ENCODE results near the gene SUN2. TPM values are rescaled to one million over a fixed set of nuclear protein-coding genes. Genes with fewer than 3 reads are reported as not detected.

The SUN2 gene
- total and polyA plus RNA-seq, 10 of the 15 experiments (the other 5 are each of a cell fraction or from before 2014, with no cell fraction given): 0.18 to 107 (median 35.9) TPM

- Histone ChIP-seq H3K27ac (ENCODE audit: control insufficient read depth, insufficient read depth) (no peak overlapping the region), H3K4me3 (no peak overlapping the region), H3K36me3 (ENCODE audit: control insufficient read depth in 2 of 2, insufficient read depth in 2 of 2, low read length in 1 of 2) (peaks cover 26 to 32% of the 10 kb centered on the region in 2 experiments), H3K9ac (ENCODE audit: control insufficient read depth, insufficient read depth, low read length) (no peak overlapping the region), H3K4me2 (ENCODE audit: control insufficient read depth, insufficient read depth) (no peak overlapping the region), H3K4me1 (ENCODE audit: control insufficient read depth, insufficient read depth, low read length) (peaks cover 6% of the 10 kb centered on the region; the same call in 1 of the 2 replicates), H4K20me1 (ENCODE audit: control insufficient read depth, insufficient read depth) (peaks cover 17% of the 10 kb centered on the region), H3K27me3 (replicated peaks in 1 of 2; ENCODE audit: control insufficient read depth in 2 of 2, insufficient read depth in 2 of 2, low read length in 1 of 2) (no peaks in the 10 kb centered on the region), H3K79me2 (ENCODE audit: control insufficient read depth, insufficient read depth, low read length) (peaks cover 58% of the 10 kb centered on the region), H2AFZ (ENCODE audit: control insufficient read depth, low read depth, low read length) (no peak overlapping the region), H3K9me3 (replicated peaks; ENCODE audit: control insufficient read depth, insufficient read depth, low read length) (no peaks in the 10 kb centered on the region)
- ATAC-seq: no peak
- intact Hi-C loops (cut with micrococcal nuclease; ENCODE audit: unreplicated experiment) (no loop called here), in situ Hi-C loops (cut with MboI) (no loop called here)
- ChIA-PET POLR2A (interaction anchor here (1.0 kb wide), 1 partner anchor 15 kb away, joined by 5 read pairs; no protein-coding TSS in a partner anchor), CTCF (interaction anchor here (2.6 kb wide), 1 partner anchor 11 kb away, joined by 7 read pairs; no protein-coding TSS in a partner anchor), SMC1A (ENCODE audit: uncharacterized antibody, unreplicated experiment) (no interaction called here), RAD21 (ENCODE audit: unreplicated experiment) (interaction anchor here (0.8 to 1.2 kb wide), 2 partner anchors 8 to 14 kb away, joined by 3 read pairs; partner anchors contain the start of gene GTPBP1)
- DNase-seq (ENCODE audit: low read depth, low spot score): no peak
- FAIRE-seq: no peak
- WGBS (ENCODE audit: insufficient coverage, insufficient replicate concordance, low lambda C conversion rate, missing lambda C conversion rate): 91% methylated on average over 8 of the region's 8 CpGs
- BruUV-seq (replicated peaks): no TSS peak
- TF ChIP-seq CHD2 (IDR thresholded peaks at IDR 0.05; ENCODE audit: borderline replicate concordance, low read depth, low read length) (no peak), FOXK2 (IDR thresholded peaks at IDR 0.05) (no peak), CHD4 (IDR thresholded peaks at IDR 0.05) (no peak), TCF7 (IDR thresholded peaks at IDR 0.05; ENCODE audit: borderline replicate concordance) (no peak), MEF2B (IDR thresholded peaks at IDR 0.05; ENCODE audit: partially characterized antibody, poor library complexity, severe bottlenecking) (no peak), KAT2A (conservative IDR thresholded peaks at IDR 0.05; ENCODE audit: control insufficient read depth, low read depth, low read length) (no peak), SMARCA5 (IDR thresholded peaks at IDR 0.05) (no peak), EP300 (IDR thresholded peaks at IDR 0.05; ENCODE audit: borderline replicate concordance in 1 of 2, control insufficient read depth in 1 of 2, low read depth in 2 of 2, low read length in 2 of 2) (no peak), SREBF2 (IDR thresholded peaks at IDR 0.05; ENCODE audit: low read length) (no peak), STAT1 (conservative IDR thresholded peaks at IDR 0.05) (no peak), ZNF622 (IDR thresholded peaks at IDR 0.05) (no peak), RBBP5 (conservative IDR thresholded peaks at IDR 0.05) (no peak), RAD21 (IDR thresholded peaks at IDR 0.05; ENCODE audit: insufficient read depth, low read depth, low read length) (no peak), E2F8 (IDR thresholded peaks at IDR 0.05; ENCODE audit: low read depth, partially characterized antibody) (no peak)
- TF ChIP-seq, protein P1, sequence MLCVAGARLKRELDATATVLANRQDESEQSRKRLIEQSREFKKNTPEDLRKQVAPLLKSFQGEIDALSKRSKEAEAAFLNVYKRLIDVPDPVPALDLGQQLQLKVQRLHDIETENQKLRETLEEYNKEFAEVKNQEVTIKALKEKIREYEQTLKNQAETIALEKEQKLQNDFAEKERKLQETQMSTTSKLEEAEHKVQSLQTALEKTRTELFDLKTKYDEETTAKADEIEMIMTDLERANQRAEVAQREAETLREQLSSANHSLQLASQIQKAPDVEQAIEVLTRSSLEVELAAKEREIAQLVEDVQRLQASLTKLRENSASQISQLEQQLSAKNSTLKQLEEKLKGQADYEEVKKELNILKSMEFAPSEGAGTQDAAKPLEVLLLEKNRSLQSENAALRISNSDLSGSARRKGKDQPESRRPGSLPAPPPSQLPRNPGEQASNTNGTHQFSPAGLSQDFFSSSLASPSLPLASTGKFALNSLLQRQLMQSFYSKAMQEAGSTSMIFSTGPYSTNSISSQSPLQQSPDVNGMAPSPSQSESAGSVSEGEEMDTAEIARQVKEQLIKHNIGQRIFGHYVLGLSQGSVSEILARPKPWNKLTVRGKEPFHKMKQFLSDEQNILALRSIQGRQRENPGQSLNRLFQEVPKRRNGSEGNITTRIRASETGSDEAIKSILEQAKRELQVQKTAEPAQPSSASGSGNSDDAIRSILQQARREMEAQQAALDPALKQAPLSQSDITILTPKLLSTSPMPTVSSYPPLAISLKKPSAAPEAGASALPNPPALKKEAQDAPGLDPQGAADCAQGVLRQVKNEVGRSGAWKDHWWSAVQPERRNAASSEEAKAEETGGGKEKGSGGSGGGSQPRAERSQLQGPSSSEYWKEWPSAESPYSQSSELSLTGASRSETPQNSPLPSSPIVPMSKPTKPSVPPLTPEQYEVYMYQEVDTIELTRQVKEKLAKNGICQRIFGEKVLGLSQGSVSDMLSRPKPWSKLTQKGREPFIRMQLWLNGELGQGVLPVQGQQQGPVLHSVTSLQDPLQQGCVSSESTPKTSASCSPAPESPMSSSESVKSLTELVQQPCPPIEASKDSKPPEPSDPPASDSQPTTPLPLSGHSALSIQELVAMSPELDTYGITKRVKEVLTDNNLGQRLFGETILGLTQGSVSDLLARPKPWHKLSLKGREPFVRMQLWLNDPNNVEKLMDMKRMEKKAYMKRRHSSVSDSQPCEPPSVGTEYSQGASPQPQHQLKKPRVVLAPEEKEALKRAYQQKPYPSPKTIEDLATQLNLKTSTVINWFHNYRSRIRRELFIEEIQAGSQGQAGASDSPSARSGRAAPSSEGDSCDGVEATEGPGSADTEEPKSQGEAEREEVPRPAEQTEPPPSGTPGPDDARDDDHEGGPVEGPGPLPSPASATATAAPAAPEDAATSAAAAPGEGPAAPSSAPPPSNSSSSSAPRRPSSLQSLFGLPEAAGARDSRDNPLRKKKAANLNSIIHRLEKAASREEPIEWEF (IDR thresholded peaks at IDR 0.05; ENCODE audit: insufficient replicate concordance, low read depth, low read length): no peak
- TF ChIP-seq, protein P2, sequence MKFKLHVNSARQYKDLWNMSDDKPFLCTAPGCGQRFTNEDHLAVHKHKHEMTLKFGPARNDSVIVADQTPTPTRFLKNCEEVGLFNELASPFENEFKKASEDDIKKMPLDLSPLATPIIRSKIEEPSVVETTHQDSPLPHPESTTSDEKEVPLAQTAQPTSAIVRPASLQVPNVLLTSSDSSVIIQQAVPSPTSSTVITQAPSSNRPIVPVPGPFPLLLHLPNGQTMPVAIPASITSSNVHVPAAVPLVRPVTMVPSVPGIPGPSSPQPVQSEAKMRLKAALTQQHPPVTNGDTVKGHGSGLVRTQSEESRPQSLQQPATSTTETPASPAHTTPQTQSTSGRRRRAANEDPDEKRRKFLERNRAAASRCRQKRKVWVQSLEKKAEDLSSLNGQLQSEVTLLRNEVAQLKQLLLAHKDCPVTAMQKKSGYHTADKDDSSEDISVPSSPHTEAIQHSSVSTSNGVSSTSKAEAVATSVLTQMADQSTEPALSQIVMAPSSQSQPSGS (IDR thresholded peaks at IDR 0.05; ENCODE audit: low read length): no peak
Measured at GRCh38 chr22:38713921-38714320, 41.9 kb downstream of the SUN2 start.

All from GM12878 (cell line).